HepG2 (cell line): Measurements from ENCODE around the gene CD4. TPM values are rescaled to one million over a fixed set of nuclear protein-coding genes. Genes with fewer than 3 reads are reported as not detected.

Experiments used
- ARNT2 ChIP-seq: sonication (generic); formaldehyde crosslinking; IDR thresholded peaks from 2 replicates; pipeline ENCODE4 v1.8.0; 2022; ENCODE audit warnings: mild to moderate bottlenecking, low read depth, missing genetic modification reagents, moderate library complexity
- E2F5 ChIP-seq: sonication (generic); formaldehyde crosslinking; conservative IDR thresholded peaks from 2 replicates; pipeline ENCODE4 v1.4.0; 2020; ENCODE audit warnings: missing genetic modification reagents
- HOXA5 ChIP-seq: sonication (generic); formaldehyde crosslinking; IDR thresholded peaks from 2 replicates; pipeline ENCODE4 v1.4.0; 2020; ENCODE audit warnings: missing genetic modification reagents
- MIER3 ChIP-seq: IDR thresholded peaks from 2 replicates; pipeline ENCODE4 v1.6.1; 2016; ENCODE audit warnings: missing compliant biosample characterization, borderline replicate concordance
- MIXL1 ChIP-seq: IDR thresholded peaks from 2 replicates; pipeline ENCODE4 v1.6.1; 2016
- NFAT5 ChIP-seq: sonication (generic); formaldehyde crosslinking; IDR thresholded peaks from 2 replicates; pipeline ENCODE4 v1.4.0; 2020; ENCODE audit warnings: missing genetic modification reagents
- PRDM4 ChIP-seq: sonication (generic); formaldehyde crosslinking; IDR thresholded peaks from 2 replicates; pipeline ENCODE4 v1.9.0; 2021; ENCODE audit warnings: missing genetic modification reagents, borderline replicate concordance
- SETDB1 ChIP-seq: sonication (generic); formaldehyde crosslinking; IDR thresholded peaks from 2 replicates; pipeline ENCODE4 v1.5.1; 2020; ENCODE audit warnings: missing genetic modification reagents, mild to moderate bottlenecking, borderline replicate concordance
- SP4 ChIP-seq: sonication (generic); formaldehyde crosslinking; IDR thresholded peaks from 2 replicates; pipeline ENCODE4 v1.8.1; 2023; ENCODE audit warnings: mild to moderate bottlenecking, missing genetic modification reagents
- SSRP1 ChIP-seq: IDR thresholded peaks from 2 replicates; pipeline ENCODE4 v1.6.1; 2016; ENCODE audit warnings: control low read depth
- YY1 ChIP-seq: IDR thresholded peaks from 2 replicates; pipeline ENCODE4 v1.6.1; 2011; ENCODE audit warnings: low read length, low read depth, moderate library complexity, mild to moderate bottlenecking; ENCODE audit not compliant: insufficient read depth, insufficient replicate concordance
- ZBTB43 ChIP-seq: sonication (generic); formaldehyde crosslinking; conservative IDR thresholded peaks from 2 replicates; pipeline ENCODE4 v1.4.0; 2020; ENCODE audit warnings: missing genetic modification reagents
- ZFP36L1 ChIP-seq: sonication (generic); formaldehyde crosslinking; IDR thresholded peaks from 2 replicates; pipeline ENCODE4 v1.8.0; 2022; ENCODE audit warnings: mild to moderate bottlenecking, missing genetic modification reagents, moderate library complexity
- ZNF143 ChIP-seq: sonication (generic); formaldehyde crosslinking; IDR thresholded peaks from 2 replicates; pipeline ENCODE4 v1.4.0; 2020; ENCODE audit warnings: missing genetic modification reagents
- ZNF644 ChIP-seq: IDR thresholded peaks from 2 replicates; pipeline ENCODE4 v1.6.1; 2016; ENCODE audit warnings: low read depth
- ZNF704 ChIP-seq: sonication (generic); formaldehyde crosslinking; IDR thresholded peaks from 2 replicates; pipeline ENCODE4 v1.8.1; 2023; ENCODE audit warnings: mild to moderate bottlenecking, inconsistent platforms, moderate library complexity, missing genetic modification reagents, borderline replicate concordance
- ZNF83 ChIP-seq: sonication (generic); formaldehyde crosslinking; IDR thresholded peaks from 2 replicates; pipeline ENCODE4 v1.4.0; 2020; ENCODE audit warnings: missing genetic modification reagents, mild to moderate bottlenecking, borderline replicate concordance
- polyA plus RNA-seq, 8 experiments: library from polyadenylated mRNA; depleted of rRNA in 3 of 8; stranded (reverse) in 7 of 8; unstranded in 1 of 8; fragments of >200 nt; fragmentation: Illumina TruSeq in 4 of 8; extraction: Trizol in 4 of 8; gene quantifications; 2 replicates each; pipeline versions ENCODE4 v1.2.1 to v1.2.3, GENCODE V29; 2011 to 2016; ENCODE audit warnings: low read depth in 4 of 8, missing spikeins in 1 of 8, mixed read lengths in 1 of 8; ENCODE audit not compliant: insufficient read depth in 1 of 8
- total RNA-seq, 5 experiments: library from RNA; depleted of rRNA; stranded (reverse); fragments of >200 nt; fragmentation: Illumina TruSeq; extraction: Trizol; gene quantifications; 2 replicates each; pipeline ENCODE4 v1.2.3, GENCODE V29; 2016; ENCODE audit warnings: low read depth in 1 of 5

CD4 gene
- total and polyA plus RNA-seq, 2 of the 13 experiments (the other 11 are each of a cell fraction or from before 2014, with no cell fraction given) = 0.07 to 0.95 TPM

GRCh38 chr12:6767353-6768319 is 21.7 kb upstream of the CD4 start (continued):
- TF ChIP-seq ZNF704 (CRISPR knock-in tag) (peak; percentile 19; the same call in 1 of the 2 replicates), NFAT5 (CRISPR knock-in tag) (no peak), SETDB1 (no peak), YY1 (no peak), HOXA5 (CRISPR knock-in tag) (0 out of 2 replicates have a peak, but pooled peaks have one; percentile 45), SP4 (CRISPR knock-in tag) (peak; percentile 64), ZNF143 (CRISPR knock-in tag) (no peak), ZBTB43 (CRISPR knock-in tag) (0 out of 2 replicates have a peak, but pooled peaks have one; percentile 39), ZFP36L1 (CRISPR knock-in tag) (no peak), MIER3 (0 out of 2 replicates have a peak, but pooled peaks have one; percentile 17), PRDM4 (CRISPR knock-in tag) (no peak), ARNT2 (peak; percentile 71; the same call in 1 of the 2 replicates), E2F5 (CRISPR knock-in tag) (no peak), MIXL1 (CRISPR knock-in tag) (no peak), ZNF644 (no peak), SSRP1 (no peak), ZNF83 (CRISPR knock-in tag) (no peak)
